Pons (tissue), 1 donor: ENCODE data around the gene NCAPD3.
"Not testable (repeated sequence)": the region's sequence is repeated elsewhere in the genome, so short reads cannot be mapped to it uniquely, and the experiment has no call there.

Experiments
- DNase-seq: peaks from one replicate; pipeline ENCODE4 v3.0.0-alpha.2; 2016; ENCODE audit warnings: low spot score

Gene NCAPD3

GRCh38 chr11:134132808-134133207 is 91.0 kb downstream of the NCAPD3 start:
- DNase-seq, result no peak

GRCh38 chr11:134131628-134132244 is 92.0 kb downstream of the NCAPD3 start:
- DNase-seq, result no peak

- DNase-seq, result peak; percentile 96
Observed at GRCh38 chr11:134126217-134126822, 97.4 kb downstream of the NCAPD3 start.

- peak; percentile 71 for DNase-seq
Observed at GRCh38 chr11:134125507-134125906, 98.3 kb downstream of the NCAPD3 start.

GRCh38 chr11:134124660-134125451 is 98.9 kb downstream of the NCAPD3 start:
- no peak for DNase-seq

- peak; percentile 91 for DNase-seq
Observed at GRCh38 chr11:134120921-134121526, 102.7 kb downstream of the NCAPD3 start.

- DNase-seq, result peak; percentile 84
Observed at GRCh38 chr11:134120143-134120850, 103.5 kb downstream of the NCAPD3 start.

GRCh38 chr11:134119094-134119493 is 104.7 kb downstream of the NCAPD3 start:
- DNase-seq, result no peak

GRCh38 chr11:134118006-134118405 is 105.8 kb downstream of the NCAPD3 start:
- no peak for DNase-seq

GRCh38 chr11:134116210-134116609 is 107.6 kb downstream of the NCAPD3 start:
- DNase-seq, result no peak

- not testable (repeated sequence) for DNase-seq
Observed at GRCh38 chr11:134113787-134114186, 110.0 kb downstream of the NCAPD3 start.

- no peak for DNase-seq
Observed at GRCh38 chr11:134110252-134110815, 113.4 kb downstream of the NCAPD3 start.
